CD14-positive monocyte (primary cell): ENCODE data around the gene TSPEAR. TPM values are rescaled to one million over a fixed set of nuclear protein-coding genes. Genes with fewer than 3 reads are reported as not detected.

Experiments used
- DNase-seq, 3 donors: peaks; one replicate each; pipeline ENCODE4 v3.0.0-alpha.2; 2011 to 2022
- H2AFZ ChIP-seq: 2 replicates; pipeline ENCODE4 v1.6.0; 2012; ENCODE audit warnings: mild to moderate bottlenecking, low read depth, low read length, inconsistent platforms; ENCODE audit not compliant: insufficient read depth, poor library complexity, severe bottlenecking
- H3K27ac ChIP-seq, 2 donors: 1 replicate in 1 of 2; 2 replicates in 1 of 2; pipeline ENCODE4 v1.5.1; 2012 to 2013; ENCODE audit warnings: low read length in 2 of 2, control low read depth in 1 of 2, inconsistent platforms in 1 of 2, low read depth in 1 of 2, mild to moderate bottlenecking in 1 of 2
- H3K27me3 ChIP-seq, 2 donors: one replicate each; pipeline versions ENCODE4 v1.6.0 to v1.6.1; 2011 to 2013; ENCODE audit warnings: low read length in 2 of 2; ENCODE audit not compliant: control insufficient read depth in 2 of 2, insufficient read depth in 2 of 2
- H3K36me3 ChIP-seq, 2 donors: replicated peaks in 1 of 2; 1 replicate in 1 of 2; 2 replicates in 1 of 2; pipeline versions ENCODE4 v1.5.1 to v1.6.1; 2012 to 2013; ENCODE audit warnings: low read length in 2 of 2, control low read depth in 1 of 2, inconsistent platforms in 1 of 2, mild to moderate bottlenecking in 1 of 2; ENCODE audit not compliant: insufficient read depth in 2 of 2, control insufficient read depth in 1 of 2
- H3K4me1 ChIP-seq, 2 donors: 1 replicate in 1 of 2; 2 replicates in 1 of 2; pipeline versions ENCODE4 v1.5.1 to v1.6.1; 2012 to 2013; ENCODE audit warnings: low read length in 2 of 2, control low read depth in 1 of 2, inconsistent platforms in 1 of 2, mild to moderate bottlenecking in 1 of 2, moderate library complexity in 1 of 2; ENCODE audit not compliant: insufficient read depth in 2 of 2, control insufficient read depth in 1 of 2
- H3K4me2 ChIP-seq: replicated peaks from 2 replicates; pipeline ENCODE3; 2012; ENCODE audit warnings: low read length, moderate library complexity, mild to moderate bottlenecking; ENCODE audit not compliant: poor library complexity, severe bottlenecking; ENCODE audit errors: extremely low read depth
- H3K4me3 ChIP-seq, 3 experiments: fragments of 200-600 bp in 1 of 3; sonication (generic) in 1 of 3; replicated peaks in 1 of 3; 1 replicate in 2 of 3; 2 replicates in 1 of 3; pipeline ENCODE4 v1.5.1; 2011 to 2013; ENCODE audit warnings: low read length in 3 of 3, mild to moderate bottlenecking in 3 of 3, control low read depth in 2 of 3, low read depth in 2 of 3, inconsistent platforms in 1 of 3, moderate library complexity in 1 of 3
- H3K79me2 ChIP-seq: 2 replicates; pipeline ENCODE4 v1.6.0; 2012; ENCODE audit warnings: mild to moderate bottlenecking, control low read depth, inconsistent platforms, low read length, moderate library complexity; ENCODE audit not compliant: insufficient read depth
- H3K9ac ChIP-seq: 2 replicates; pipeline ENCODE4 v1.6.0; 2017; ENCODE audit warnings: low read length, mild to moderate bottlenecking; ENCODE audit not compliant: insufficient read depth, poor library complexity, severe bottlenecking
- H3K9me3 ChIP-seq, 2 donors: replicated peaks in 1 of 2; 1 replicate in 1 of 2; 2 replicates in 1 of 2; pipeline versions ENCODE4 v1.5.1 to v1.6.1; 2012 to 2013; ENCODE audit warnings: low read length in 2 of 2, control low read depth in 1 of 2; ENCODE audit not compliant: control insufficient read depth in 1 of 2, insufficient read depth in 1 of 2
- H4K20me1 ChIP-seq: 2 replicates; pipeline ENCODE4 v1.6.0; 2012; ENCODE audit warnings: mild to moderate bottlenecking, low read length, control low read depth, moderate library complexity; ENCODE audit not compliant: insufficient read depth
- H3K27ac Mint-ChIP-seq, 7 donors: one replicate each; pipeline ENCODE4 v1.8.0; 2020; ENCODE audit warnings: mild to moderate bottlenecking in 7 of 7, mixed read lengths in 7 of 7, moderate library complexity in 6 of 7, inconsistent platforms in 2 of 7
- H3K27me3 Mint-ChIP-seq, 3 donors: one replicate each; pipeline ENCODE4 v1.8.0; 2021 to 2022; ENCODE audit warnings: low read depth in 3 of 3, mild to moderate bottlenecking in 3 of 3, mixed read lengths in 3 of 3, moderate library complexity in 3 of 3, inconsistent platforms in 1 of 3
- H3K36me3 Mint-ChIP-seq, 2 donors: one replicate each; pipeline ENCODE4 v1.8.0; 2020; ENCODE audit warnings: mixed read lengths in 2 of 2, inconsistent platforms in 1 of 2, mild to moderate bottlenecking in 1 of 2
- H3K4me1 Mint-ChIP-seq: one replicate; pipeline ENCODE4 v1.8.0; 2020; ENCODE audit warnings: mild to moderate bottlenecking, mixed read lengths
- H3K4me3 Mint-ChIP-seq, 2 donors: one replicate each; pipeline ENCODE4 v1.8.0; 2020; ENCODE audit warnings: mild to moderate bottlenecking in 2 of 2, mixed read lengths in 2 of 2, moderate library complexity in 1 of 2
- H3K9me3 Mint-ChIP-seq, 7 donors: one replicate each; pipeline ENCODE4 v1.8.0; 2020 to 2022; ENCODE audit warnings: mixed read lengths in 7 of 7, mild to moderate bottlenecking in 6 of 7, moderate library complexity in 6 of 7, inconsistent platforms in 2 of 7
- CTCF ChIP-seq: fragments of 200-600 bp; IDR thresholded peaks from one replicate; pipeline ENCODE4 v1.8.0; 2022; ENCODE audit warnings: antibody characterized with exemption, mild to moderate bottlenecking
- WGBS: methylation state at CpG from one replicate; pipeline ENCODE4 v1.1.5; 2013; ENCODE audit warnings: missing lambda C conversion rate; ENCODE audit not compliant: insufficient coverage; 5-methylcytosine and 5-hydroxymethylcytosine counted together
- intact Hi-C, 2 donors: fragments of 100-400 bp; cut with micrococcal nuclease; formaldehyde crosslinking; loops; one replicate each; pipeline versions ENCODE4 v1.15.0 to v1.15.1; 2023
- polyA plus RNA-seq, 3 donors: library from polyadenylated mRNA; depleted of rRNA in 1 of 3; unstranded in 2 of 3; stranded (reverse) in 1 of 3; fragments of 300-500 nt in 2 of 3; fragments of >200 nt in 1 of 3; fragmentation: Illumina TruSeq in 2 of 3; gene quantifications; 1 replicate in 2 of 3; 2 replicates in 1 of 3; pipeline ENCODE4 v1.2.3, GENCODE V29; 2012 to 2021
- small RNA-seq: library from RNA; depleted of rRNA; stranded (forward); fragments of <200 nt; gene quantifications from one replicate; pipeline ENCODE3, GENCODE V24; 2012; ENCODE audit warnings: low read depth; ENCODE audit not compliant: insufficient read length

TSPEAR gene
- polyA plus RNA-seq, 3 donors: not detected

- H3K9me3 ChIP-seq: peaks cover 0 to 11% of the 10 kb centered on the region in 2 donors
- no peak overlapping the region for H3K9ac ChIP-seq
- Mint-ChIP-seq H3K27ac (no peak overlapping the region), H3K4me3 (no peak overlapping the region), H3K9me3 (peaks cover 8 to 34% (median 24%) of the 10 kb centered on the region in 7 donors), H3K36me3 (peaks cover under 1 to 4% of the 10 kb centered on the region in 2 donors), H3K4me1 (peaks cover 2% of the 10 kb centered on the region), H3K27me3 (peaks cover 24 to 54% (median 28%) of the 10 kb centered on the region in 3 donors)
- peaks cover 0 to 6% of the 10 kb centered on the region in 2 donors for H3K27me3 ChIP-seq
- H2AFZ ChIP-seq: no peak overlapping the region
- no peaks in the 10 kb centered on the region for H3K79me2 ChIP-seq
- no peak overlapping the region for H3K4me2 ChIP-seq
- peaks cover 0 to under 1% of the 10 kb centered on the region in 2 donors for H3K36me3 ChIP-seq
- H3K4me3 ChIP-seq: no peak overlapping the region
- no peak for DNase-seq
- no peak for TF ChIP-seq CTCF
- intact Hi-C loops: no loop called here
- 92% methylated on average over 10 of the region's 13 CpGs for WGBS
- H3K4me1 ChIP-seq: no peaks in the 10 kb centered on the region
- no peak overlapping the region for H3K27ac ChIP-seq
- no peaks in the 10 kb centered on the region for H4K20me1 ChIP-seq
Observed at GRCh38 chr21:44448651-44449131, 262.7 kb downstream of the TSPEAR start.

Small RNAs within 50 kb of the gene (small RNA-seq; reads per million reads assigned to genes)
- gene KRTAP12-6P: not detected

Other genes starting within 250 kb of the TSPEAR start
- not detected for gene KRTAP10-1, start 171.4 kb downstream of the TSPEAR start, polyA plus RNA-seq
- not detected for gene KRTAP10-2, start 160.1 kb downstream of the TSPEAR start, polyA plus RNA-seq
- not detected for gene KRTAP10-3, start 152.8 kb downstream of the TSPEAR start, polyA plus RNA-seq
- gene KRTAP10-4, start 137.8 kb downstream of the TSPEAR start, polyA plus RNA-seq: not detected
- not detected for gene KRTAP10-5, start 131.0 kb downstream of the TSPEAR start, polyA plus RNA-seq
- gene KRTAP10-6, start 119.1 kb downstream of the TSPEAR start, polyA plus RNA-seq: not detected
- not detected for gene KRTAP10-7, start 111.0 kb downstream of the TSPEAR start, polyA plus RNA-seq
- not detected for gene KRTAP10-8, start 99.5 kb downstream of the TSPEAR start, polyA plus RNA-seq
- gene KRTAP10-9, start 84.5 kb downstream of the TSPEAR start, polyA plus RNA-seq: not detected
- not detected for gene KRTAP10-10, start 74.2 kb downstream of the TSPEAR start, polyA plus RNA-seq
- gene KRTAP10-11, start 65.2 kb downstream of the TSPEAR start, polyA plus RNA-seq: not detected
- not detected for gene KRTAP12-4, start 56.9 kb downstream of the TSPEAR start, polyA plus RNA-seq
- not detected for gene KRTAP12-3, start 53.6 kb downstream of the TSPEAR start, polyA plus RNA-seq
- not detected for gene KRTAP12-2, start 44.6 kb downstream of the TSPEAR start, polyA plus RNA-seq
- not detected for gene KRTAP12-1, start 29.4 kb downstream of the TSPEAR start, polyA plus RNA-seq
- gene KRTAP10-12, start 14.4 kb downstream of the TSPEAR start, polyA plus RNA-seq: not detected
- gene UBE2G2, start 90.2 kb upstream of the TSPEAR start, polyA plus RNA-seq: 100 to 1,000 TPM in 1 of 3 donors, 10 to 100 TPM in 2; 22.5 to 123 (median 31.0) TPM
- gene SUMO3, start 106.5 kb upstream of the TSPEAR start, polyA plus RNA-seq: 100 to 1,000 TPM in 2 of 3 donors, 10 to 100 TPM in 1; 70.9 to 112 (median 109) TPM
- 100 to 1,000 TPM; 118 to 238 (median 206) TPM for gene PTTG1IP, start 162.1 kb upstream of the TSPEAR start, polyA plus RNA-seq
- 1,000 to 10,000 TPM; 1,470 to 1,628 (median 1,602) TPM for gene ITGB2, start 209.3 kb upstream of the TSPEAR start, polyA plus RNA-seq
- gene SLX9, start 228.5 kb upstream of the TSPEAR start, polyA plus RNA-seq: 1 to 10 TPM; 7.5 to 9.0 (median 9.0) TPM